ENCODE results near the gene FLNB.

- TF ChIP-seq, protein P1, sequence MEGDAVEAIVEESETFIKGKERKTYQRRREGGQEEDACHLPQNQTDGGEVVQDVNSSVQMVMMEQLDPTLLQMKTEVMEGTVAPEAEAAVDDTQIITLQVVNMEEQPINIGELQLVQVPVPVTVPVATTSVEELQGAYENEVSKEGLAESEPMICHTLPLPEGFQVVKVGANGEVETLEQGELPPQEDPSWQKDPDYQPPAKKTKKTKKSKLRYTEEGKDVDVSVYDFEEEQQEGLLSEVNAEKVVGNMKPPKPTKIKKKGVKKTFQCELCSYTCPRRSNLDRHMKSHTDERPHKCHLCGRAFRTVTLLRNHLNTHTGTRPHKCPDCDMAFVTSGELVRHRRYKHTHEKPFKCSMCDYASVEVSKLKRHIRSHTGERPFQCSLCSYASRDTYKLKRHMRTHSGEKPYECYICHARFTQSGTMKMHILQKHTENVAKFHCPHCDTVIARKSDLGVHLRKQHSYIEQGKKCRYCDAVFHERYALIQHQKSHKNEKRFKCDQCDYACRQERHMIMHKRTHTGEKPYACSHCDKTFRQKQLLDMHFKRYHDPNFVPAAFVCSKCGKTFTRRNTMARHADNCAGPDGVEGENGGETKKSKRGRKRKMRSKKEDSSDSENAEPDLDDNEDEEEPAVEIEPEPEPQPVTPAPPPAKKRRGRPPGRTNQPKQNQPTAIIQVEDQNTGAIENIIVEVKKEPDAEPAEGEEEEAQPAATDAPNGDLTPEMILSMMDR (IDR thresholded peaks at IDR 0.05), result no peak
- TF ChIP-seq EZH2phosphoT487 (IDR thresholded peaks at IDR 0.05) (no peak), EZH2 (IDR thresholded peaks at IDR 0.05) (no peak)
Measured at GRCh38 chr3:58036293-58037032, 28.2 kb downstream of the FLNB start.
